ENCODE data around the gene ZBED3.

DNA sequence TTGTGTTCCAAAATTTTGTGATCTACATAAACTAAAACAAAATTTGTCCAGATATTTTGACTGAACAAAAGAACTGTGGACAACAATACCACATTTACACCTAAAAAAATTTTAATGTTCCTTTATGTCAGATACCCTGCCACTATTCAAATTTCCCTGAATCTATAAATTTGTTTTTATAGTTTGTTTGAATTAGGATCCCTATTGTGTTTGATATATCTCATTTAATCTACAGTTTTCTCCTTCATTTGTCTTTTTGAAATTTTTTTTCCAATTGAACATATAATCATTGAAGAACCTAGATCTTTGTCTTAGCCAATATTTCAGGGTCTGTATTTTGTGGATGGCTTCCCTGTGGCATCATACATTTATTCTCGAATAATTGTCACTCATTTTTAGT, 51.1 kb downstream of the ZBED3 start:
- TF ChIP-seq, protein P1, sequence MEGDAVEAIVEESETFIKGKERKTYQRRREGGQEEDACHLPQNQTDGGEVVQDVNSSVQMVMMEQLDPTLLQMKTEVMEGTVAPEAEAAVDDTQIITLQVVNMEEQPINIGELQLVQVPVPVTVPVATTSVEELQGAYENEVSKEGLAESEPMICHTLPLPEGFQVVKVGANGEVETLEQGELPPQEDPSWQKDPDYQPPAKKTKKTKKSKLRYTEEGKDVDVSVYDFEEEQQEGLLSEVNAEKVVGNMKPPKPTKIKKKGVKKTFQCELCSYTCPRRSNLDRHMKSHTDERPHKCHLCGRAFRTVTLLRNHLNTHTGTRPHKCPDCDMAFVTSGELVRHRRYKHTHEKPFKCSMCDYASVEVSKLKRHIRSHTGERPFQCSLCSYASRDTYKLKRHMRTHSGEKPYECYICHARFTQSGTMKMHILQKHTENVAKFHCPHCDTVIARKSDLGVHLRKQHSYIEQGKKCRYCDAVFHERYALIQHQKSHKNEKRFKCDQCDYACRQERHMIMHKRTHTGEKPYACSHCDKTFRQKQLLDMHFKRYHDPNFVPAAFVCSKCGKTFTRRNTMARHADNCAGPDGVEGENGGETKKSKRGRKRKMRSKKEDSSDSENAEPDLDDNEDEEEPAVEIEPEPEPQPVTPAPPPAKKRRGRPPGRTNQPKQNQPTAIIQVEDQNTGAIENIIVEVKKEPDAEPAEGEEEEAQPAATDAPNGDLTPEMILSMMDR (IDR thresholded peaks at IDR 0.05): no peak
- TF ChIP-seq POLR2A (IDR thresholded peaks at IDR 0.05): no peak

Data from stomach (tissue), 4 donors.